Erythroblast (primary cell): ENCODE data around the gene GPR25.

Source experiments
- GATA1 ChIP-seq: IDR thresholded peaks from 2 replicates; pipeline ENCODE4 v1.6.1; 2011; ENCODE audit warnings: low read depth, mild to moderate bottlenecking, control low read depth, low read length, moderate library complexity
- POLR2A ChIP-seq: IDR thresholded peaks from 2 replicates; pipeline ENCODE4 v1.6.1; 2011; ENCODE audit warnings: mild to moderate bottlenecking, low read length

DNA sequence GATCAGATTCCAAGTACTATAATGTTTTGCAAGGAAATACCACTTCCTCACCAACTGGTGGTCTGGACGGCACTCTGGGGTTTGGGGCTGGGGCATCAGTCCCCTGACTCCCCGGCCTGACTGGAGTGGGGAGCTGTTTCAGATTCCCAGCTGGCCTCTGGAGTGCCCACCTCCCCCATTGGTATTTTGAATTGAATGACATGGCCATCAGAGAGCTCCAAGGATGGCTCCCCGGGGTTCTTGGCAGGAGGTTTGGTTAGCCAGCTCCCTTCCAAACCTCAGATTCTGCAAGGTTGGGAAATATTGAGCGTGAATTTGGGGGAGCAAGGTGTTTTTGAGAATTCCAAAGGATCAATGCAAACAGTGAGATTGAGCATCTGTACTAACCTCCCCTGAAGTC, 19.8 kb downstream of the GPR25 start:
- TF ChIP-seq POLR2A (no peak), GATA1 (no peak)
